GM19395 (cell line): ENCODE data around the gene UBL7.
A peak's percentile ranks its signal among the peaks of the same experiment; 100 is the strongest.

Experiments
- ATAC-seq: cut with Tn5 transposase; IDR thresholded peaks from one replicate; pipeline ENCODE4 v1.9.1; 2021; ENCODE audit warnings: mild to moderate bottlenecking, moderate library complexity; ENCODE audit not compliant: unreplicated experiment

UBL7 gene

DNA sequence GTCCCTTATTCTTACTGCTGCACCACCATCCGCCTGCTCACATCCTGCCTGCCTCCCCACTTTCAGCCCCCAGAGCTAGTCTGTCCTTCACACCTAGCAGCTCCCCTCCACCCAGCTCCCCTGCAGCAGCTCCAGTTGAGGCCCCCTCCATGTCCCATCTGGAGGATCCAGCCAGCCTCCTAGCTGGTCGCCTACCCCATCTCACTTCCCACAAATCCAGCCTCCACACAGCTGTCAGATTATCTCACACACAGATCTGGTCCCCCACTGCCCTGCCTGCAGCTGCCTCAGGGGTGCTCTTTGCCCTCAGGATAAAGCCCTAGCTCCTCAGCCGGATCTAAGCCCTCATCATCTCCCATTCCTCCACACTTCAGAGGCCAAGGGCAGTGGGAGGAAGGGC is 18.4 kb downstream of the UBL7 start:
- no peak for ATAC-seq

DNA sequence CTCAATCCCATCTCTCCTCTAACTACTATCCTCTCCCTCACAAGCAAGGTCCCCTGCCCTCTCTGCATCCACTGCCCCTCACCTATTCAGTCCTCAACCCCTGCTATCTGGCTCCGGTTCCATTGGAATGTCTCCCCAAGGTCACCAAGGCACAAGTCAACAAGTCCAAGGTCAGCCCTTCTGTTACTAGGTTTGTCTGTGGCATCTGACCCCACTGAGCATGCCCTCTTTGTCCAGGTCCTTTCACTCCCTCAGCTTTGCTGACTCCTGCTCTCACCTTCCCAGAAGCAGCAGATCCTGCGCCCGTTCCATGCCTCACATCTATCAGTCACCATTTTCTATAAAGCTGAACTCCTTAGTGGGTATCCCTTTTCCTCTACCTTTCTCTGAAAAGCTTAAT is 18.9 kb downstream of the UBL7 start:
- ATAC-seq, result no peak

DNA sequence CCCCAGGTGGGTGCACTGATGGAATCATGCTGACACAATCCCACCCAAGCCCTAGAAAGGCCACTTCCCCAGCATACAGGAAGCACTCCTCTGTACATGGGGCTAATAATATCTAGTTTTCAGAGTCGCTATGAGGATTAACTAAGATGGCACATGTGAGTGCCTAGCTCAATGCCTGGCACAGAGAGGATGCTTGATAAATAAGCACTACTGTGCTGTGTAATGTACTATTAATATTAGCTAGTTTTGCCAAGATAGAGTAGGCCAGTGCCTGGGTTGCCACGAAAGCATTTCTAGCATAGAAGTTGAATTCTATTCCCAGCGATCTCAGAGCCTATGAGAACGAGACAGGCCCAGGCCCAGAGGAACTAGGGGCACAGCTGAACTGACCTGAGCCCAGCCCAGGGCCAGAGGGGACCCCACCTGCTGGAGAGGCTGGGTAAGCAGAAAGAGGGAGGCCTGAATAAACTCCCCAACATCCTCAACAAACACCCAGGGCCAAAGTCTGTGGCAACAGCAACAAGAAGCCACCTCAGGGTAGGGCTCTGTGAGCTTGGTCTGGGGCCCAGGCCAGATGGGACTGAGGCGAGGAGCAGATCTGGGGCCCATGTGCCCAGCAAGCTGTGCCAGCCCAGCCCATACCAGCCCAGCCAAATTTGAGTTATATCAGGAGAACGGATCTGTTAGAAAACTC is 19.6 kb downstream of the UBL7 start:
- ATAC-seq, result no peak

DNA sequence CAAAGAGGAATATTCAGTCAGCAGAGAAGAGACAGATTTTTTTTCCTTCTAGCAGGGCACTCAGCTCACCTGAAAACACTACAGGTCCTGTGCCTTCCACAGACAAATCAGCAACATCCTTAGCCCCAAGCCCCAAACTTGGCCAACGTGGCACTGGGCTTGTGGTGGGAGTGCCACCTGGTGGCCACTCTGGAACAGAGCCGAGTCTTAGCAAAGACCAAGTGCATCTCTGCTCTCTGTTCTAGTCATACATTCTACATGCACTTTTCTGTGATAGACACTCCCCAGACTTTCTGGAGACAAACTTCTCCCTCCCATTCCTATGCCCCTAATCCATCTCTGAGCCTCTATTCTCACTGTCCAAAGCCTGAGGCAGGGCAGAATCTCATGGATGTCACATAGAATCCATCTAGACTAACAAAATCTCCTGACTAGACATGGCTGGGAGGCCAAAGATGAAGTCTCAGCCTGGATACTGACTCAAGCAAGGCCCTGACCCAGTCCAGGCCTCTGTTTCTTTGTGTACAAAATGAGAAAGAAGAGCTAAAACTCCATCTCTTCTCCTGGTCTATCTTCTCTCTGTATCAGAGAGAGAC is 22.1 kb downstream of the UBL7 start:
- no peak for ATAC-seq

DNA sequence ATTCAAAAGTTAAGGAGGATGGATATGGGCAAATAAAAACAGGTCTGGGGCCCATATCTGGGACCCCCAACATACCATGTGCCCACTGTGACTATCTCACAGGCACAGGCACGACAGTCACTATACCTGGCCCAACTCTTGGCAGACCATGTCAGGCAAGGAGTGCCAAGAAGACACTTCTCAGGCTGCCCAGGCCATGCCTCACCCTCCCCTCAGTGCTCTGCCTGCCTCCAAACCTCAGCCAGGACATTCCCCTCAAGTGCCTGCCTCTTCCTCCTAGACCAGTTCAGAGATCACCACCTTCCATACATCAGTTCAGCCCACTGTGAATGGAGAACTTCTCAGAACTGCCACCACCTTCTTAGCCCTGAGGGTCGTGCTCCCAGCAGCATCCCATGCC is 22.8 kb downstream of the UBL7 start:
- no peak for ATAC-seq

DNA sequence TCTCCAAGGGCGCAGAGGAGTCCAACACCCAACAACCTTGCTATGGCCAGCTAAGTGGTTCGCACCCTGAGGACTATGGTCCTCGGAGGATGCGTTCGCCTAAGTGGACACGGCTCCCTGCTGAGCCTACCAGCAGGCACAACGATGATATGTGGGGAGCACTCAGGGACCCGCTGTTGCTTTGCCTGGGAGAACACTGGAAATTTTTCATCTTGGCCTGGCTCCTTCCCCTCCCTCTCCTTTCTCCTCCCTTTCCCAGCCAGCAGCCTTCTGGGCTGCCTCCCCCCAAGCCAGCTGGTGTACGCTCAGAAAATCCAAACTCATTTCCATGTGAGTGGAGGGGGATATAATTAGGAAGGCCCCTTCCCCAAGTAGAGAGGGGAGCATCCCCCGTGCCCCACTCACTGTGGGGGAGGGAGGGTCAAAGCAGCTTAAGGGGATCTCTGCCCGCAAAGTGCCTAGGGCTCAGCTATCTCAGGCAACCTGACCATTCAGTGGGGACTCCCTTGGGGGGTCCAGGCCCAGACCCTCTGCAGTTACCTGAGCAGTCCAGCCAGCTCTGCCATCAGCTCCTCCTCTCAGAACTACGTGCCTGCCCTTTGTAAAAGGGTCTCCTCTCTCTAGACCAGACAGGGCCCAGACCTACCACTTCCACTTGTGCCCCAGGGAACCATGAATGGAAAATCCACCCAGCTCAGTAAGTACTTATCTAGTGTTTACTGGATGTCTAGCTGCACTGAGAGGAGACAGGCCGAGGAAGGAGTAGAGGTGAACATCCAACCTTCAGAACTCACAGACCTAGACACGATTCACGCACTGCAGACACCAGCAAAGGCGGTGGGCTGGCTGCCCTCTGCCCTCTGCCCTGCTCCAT is 26.5 kb downstream of the UBL7 start:
- peak; percentile 28 for ATAC-seq

DNA sequence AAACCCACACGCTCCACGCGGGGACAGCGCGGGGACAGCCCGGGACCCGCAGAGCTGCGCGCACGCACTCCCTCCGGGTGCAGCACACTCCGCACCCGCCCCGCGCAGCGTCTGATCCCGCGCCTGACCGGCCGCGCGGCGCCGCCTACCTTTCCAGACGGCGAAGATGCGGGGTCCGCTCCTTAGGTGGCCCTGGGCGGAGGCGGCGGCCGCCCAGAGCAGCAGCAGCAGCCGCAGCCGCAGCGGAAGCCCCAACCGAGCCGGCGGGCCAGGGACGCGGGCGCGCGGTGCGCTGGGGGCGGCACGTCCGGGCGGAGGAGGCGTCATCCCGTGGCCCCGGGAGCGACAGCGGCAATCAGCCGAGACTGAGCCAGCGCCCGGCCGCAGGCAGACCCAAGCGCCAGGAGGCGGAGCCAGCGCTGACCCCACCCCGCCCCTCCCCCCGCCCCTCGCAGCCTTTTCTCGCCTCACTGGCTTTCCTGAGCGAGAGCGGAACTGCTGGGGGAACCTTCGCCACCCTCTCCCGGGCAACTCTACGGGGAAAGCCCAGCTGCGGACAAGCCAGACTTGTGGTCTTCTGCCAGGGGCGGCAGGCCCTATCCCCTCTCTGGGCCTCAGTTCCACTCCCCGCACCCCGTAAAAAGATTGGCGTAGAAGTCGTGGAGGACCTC is 27.2 kb downstream of the UBL7 start, which contains the start of gene SEMA7A:
TSS of gene SEMA7A (minus strand) at position 367 of the 671 bp plus-strand sequence. CDS start at position 327, 40 bp downstream.
- ATAC-seq, result peak; percentile 52

DNA sequence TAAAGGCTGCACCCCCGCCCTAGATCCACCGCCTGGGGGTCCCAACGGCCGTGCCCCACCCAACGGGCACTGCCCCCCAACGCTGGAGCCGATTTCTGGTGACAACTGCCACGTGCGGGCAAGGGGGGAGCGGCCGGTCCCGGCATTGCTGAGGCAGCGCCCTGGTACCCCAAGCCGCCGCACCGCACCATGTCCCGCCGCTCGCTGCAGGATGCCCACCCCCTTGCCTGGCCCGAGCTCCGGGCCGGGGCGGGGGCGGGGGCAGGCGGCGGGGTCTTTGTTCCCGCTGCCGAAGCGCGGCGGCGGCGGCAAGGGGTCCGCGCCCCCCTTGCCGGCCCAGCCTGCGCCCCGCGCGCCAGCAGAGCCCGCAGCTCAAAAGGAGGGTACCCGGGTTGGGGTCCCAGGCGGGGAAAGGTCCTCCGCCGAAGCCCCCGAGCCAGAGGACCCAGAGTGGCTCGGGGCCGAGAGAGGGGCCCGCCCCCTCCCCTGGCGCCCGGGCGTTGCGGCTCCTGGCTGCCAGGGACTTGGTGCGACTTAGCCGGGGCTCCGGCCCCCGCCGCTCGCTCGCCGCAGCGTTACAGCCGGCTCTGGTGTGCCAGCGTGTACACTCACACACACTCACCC is 27.9 kb downstream of the UBL7 start:
- ATAC-seq, result no peak

DNA sequence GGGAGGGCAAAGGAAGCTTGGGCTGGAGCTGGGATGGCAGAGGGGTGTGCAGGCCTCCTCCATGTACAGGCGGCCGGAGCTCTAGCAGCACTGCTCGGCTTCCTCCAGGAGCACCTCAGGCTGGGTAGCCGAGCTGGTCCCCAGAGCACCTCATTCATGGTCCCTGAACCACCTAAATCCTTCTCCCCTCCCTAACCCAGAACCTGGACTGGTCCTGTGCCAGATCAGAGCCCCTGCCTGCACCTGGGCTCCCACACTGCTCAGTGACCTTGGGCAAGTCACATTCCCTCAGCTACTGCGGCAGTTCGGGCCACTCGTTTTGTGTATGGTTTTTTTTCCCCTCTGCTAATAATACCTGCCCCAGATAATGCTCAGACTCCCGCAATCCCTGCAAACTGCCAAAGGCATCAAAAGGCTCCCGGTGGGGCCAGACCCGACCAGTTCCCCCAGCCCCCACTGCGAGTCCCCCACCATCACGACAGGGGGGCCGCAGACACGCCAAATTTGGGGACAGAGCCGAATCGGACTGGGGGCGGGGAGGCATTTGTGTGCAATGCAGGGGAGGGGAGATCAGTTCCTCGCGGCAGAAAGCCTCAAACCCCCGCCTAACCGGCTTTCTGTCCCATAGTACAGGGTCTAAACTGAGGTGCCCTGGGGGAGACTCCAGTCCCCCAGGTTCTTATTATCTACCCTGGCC is 28.5 kb downstream of the UBL7 start:
- ATAC-seq, result no peak

DNA sequence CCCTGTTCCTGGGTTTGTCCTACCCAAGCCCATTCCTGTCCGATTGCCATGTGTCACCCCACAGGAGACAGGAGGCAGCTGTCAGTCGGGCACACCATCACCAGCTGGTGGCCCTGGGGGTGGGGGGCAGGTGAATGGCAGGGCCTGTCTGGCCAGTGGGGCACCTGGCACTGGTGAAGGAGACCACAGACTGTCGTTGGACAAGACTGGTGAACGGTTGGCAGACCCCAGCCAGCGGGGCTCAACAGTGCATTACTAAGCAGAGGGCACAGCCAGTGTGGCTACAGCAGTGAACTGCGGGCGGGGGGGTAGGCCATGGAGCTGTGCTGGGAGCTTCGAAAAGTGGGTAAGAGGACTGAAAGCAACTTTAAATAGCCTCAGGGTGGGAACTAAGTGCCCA is 29.3 kb downstream of the UBL7 start:
- no peak for ATAC-seq

DNA sequence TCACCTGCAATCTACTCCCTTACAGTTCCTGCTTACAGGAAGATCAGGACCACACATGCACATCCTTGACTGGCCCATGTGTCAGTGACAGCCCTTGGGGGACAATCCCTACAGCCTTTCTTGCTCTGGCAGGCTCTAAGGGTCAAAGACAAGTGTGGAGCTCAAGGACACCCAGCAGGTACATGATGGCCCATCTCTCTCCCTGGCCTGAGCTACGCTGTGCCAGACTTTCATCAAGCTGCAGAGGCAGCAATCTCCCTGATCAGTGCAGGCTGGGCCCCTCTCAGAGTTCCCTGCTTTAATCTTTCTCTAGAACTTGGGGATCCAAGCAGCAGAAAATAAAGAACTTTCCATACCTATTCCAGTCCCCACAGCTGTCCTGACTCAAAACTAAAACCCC is 29.8 kb downstream of the UBL7 start:
- no peak for ATAC-seq

DNA sequence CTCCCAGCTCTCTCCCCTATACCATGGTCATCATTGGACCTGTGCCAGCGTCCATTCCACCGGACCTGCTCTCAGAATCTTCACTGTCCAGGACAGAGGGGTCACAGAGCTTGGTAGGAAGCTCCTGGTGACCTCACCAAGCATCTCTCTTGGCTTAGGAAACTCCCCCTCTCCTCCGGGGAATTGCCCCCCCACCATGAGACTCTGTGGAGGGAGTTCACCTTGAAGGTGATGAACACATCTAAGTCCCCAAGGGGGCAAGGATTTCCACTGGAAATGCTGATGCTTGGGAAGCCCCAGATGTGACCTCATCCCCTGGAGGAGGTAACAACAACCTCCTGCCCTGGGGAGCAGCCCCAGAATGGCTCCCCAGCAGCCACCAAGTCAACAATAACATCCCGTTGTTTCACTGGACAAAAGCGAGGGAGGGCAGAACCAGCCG is 30.4 kb downstream of the UBL7 start:
- ATAC-seq, result no peak

DNA sequence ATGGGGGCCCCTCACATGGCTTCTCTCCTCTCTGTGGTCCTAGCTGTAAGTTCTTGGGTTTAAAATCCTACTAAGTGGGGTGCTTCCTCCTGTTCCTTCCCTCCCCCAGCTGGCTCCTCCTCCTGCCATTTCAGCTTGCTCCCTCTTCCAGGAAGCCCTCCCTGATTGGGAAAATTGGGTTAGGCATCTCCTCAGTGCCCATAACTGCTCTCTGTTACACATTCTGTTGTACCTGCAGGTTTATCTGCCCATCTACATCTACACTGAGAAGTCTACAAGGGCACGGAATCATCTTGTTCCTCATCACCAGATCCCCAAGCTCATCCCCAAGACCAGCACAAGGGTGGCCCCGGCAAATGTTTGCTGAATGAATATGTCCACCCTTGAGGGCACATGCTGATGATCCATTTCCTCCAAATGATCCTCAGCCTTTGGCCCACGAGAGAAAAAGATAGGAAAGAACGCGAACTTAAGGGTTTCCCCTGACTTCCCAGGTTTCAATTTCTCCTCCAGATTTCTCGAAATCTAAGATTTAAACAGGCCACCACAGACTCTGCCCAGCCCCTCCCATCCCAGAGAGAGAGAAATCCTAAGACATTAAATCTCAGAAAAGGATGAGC is 31.1 kb downstream of the UBL7 start:
- ATAC-seq, result no peak

DNA sequence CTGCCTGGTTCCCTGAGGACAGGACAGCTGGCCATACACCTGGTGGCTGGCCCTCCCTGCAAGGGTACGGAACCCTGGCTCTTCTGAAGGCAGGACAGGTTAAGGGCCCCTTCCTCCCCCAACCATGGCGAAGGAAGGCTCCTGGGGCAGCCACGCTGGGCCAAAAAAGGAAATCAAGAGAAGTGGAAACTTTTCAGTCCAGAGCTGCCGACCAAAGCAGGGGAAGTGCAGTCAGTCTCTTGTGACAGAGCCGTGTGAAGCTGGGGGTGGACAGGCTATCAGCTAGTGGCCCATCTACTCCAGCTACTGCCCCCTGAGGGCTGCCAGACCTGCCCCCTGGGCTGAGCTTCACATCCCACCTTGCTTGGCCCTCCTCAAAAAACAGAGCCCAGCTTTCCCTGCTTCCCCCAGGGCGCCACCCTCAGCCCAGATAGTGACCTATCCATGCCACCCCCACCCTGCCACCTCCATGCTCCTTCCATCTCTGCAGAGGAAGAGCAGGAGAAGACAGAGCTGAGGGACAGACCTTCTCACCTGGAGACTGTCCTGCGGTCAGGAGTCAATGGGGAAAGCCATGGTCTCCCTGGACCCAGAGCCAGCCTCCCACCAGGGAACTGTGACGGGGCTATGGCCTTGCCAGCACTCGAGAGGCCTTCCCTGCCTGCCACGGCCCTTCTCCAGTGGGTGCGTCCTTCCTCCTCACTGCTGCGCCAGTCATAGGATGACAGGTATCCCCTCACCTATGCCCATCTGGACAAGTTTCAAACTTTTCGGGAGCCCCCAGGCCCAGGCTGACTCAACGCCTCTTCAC is 31.8 kb downstream of the UBL7 start:
- ATAC-seq, result no peak

DNA sequence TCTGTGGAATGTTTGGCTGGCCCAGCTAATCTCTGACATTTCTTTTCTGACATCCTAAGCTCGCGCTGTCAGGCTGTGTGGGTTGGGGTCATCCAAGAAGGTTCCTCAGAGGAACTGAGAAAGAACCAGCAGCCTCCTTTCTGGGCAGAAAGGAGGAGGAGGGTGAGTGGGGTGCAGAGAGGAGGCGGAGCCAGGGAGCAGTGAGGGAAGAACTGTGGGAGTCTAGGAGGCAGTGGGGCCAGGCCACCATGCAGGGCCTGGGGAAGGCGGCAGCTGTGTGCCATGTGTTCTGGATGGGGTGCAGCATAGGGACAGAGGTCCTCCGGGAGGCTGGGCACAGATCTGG is 32.5 kb downstream of the UBL7 start:
- peak; percentile 55 for ATAC-seq

DNA sequence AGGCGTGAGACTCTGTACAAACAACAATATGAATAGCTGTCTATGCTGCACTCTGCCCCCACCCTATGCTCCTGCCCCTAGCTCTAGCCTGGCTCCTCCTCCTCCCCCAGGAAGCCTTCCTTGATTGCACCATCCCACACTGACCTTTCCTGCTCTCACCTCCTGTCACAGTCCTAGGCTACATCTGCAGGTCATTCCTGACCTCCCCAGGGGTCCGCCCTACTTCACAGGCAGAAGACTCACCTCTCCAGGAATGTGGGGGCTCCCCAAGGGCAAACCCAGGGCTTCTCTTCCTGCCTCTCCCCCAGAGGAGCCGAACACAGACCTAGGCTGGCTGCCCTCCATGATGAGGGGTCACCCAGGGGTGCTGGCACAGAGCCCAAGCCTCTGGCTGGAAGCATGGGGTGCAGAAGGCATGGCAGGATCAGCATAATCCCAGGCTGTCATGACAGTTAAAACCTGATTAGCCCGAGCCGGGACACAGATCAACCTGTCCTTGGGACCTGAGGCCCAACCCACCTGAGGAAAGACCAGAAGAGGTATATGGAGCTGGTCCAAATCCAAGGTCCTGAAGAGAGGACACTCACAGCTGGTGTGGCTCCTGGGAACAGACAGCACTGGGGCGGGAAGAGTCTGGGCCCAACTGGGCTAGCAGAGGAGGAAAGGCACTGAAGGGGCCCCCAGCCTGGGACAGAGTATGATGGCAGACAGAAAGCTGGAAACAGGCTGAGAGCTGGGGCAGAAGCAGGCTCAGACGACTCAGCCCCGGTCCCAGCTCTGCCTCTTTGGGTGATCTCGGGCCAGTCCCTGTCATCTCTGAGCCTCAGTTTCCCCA is 33.1 kb downstream of the UBL7 start:
- ATAC-seq, result no peak

DNA sequence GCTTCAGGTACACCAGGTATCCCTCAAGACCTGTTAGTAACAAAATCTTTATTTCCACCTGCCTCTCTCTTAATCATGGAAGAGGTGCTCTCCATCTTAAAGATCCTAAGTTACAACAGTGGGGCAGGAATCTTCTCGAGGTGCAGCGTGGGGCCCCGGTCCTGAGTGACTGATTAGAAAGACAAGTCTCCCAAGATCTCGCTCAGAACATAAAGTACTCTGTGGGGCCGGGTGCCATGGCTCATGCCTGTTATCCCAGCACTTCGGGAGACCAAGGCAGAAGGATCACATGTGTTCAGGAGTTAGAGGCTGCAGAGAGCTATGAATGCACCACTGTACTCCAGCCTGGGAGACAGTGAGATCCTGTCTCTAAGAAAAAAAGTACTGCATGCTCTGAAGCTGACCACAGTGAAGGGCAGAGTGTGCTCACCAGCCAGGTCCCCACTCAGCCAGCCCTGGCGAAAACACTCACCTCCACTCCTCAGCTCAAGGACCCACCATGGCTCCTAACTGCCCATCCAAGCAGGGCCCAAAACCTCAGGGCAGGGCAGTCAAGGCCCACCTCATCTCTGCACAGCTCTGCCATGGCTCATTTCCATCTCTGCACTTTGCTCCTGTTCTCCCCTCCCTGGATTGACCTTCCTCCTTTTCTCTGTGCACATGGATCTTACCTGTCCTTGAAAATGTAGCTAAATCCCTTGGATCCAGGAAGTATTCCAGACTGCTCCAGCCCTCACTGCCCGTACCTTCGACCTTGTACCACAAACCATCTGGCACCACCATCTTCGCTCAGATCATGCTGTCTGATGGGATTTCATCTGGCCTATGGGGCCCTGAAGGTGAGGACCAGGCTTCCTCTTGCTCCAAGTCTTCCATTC is 34.3 kb downstream of the UBL7 start:
- ATAC-seq, result no peak
